Pancreas (tissue), 10 donors: ENCODE results near the gene SMIM13. TPM values are rescaled to one million over a fixed set of nuclear protein-coding genes. Genes with fewer than 3 reads are reported as not detected.

Experiments
- ATAC-seq, 4 donors: fragments of 200-7000 bp; cut with Tn5 transposase; one replicate each; pipeline versions ENCODE4 v1.8.0 to v1.9.1; 2020; ENCODE audit warnings: mild to moderate bottlenecking in 4 of 4, moderate library complexity in 4 of 4
- DNase-seq, 6 donors: peaks; one replicate each; pipeline ENCODE4 v3.0.0-alpha.2; 2020
- FAIRE-seq: peaks from 2 replicates; lab custom pipeline; 2012; peaks lifted over from hg19 to GRCh38; lab: Jason Lieb, UNC
- H3K27ac ChIP-seq, 4 donors: fragments of 200-600 bp; sonication (generic); 1 replicate in 3 of 4; 2 replicates in 1 of 4; pipeline versions ENCODE4 v1.5.0 to v1.8.0; 2020
- H3K27me3 ChIP-seq, 4 donors: fragments of 200-600 bp; one replicate each; pipeline ENCODE4 v1.8.0; 2021
- H3K36me3 ChIP-seq, 3 donors: fragments of 200-600 bp; sonication (generic) in 1 of 3; one replicate each; pipeline versions ENCODE4 v1.5.0 to v1.8.0; 2020 to 2021
- H3K4me1 ChIP-seq, 3 donors: fragments of 200-600 bp; one replicate each; pipeline ENCODE4 v1.8.0; 2021
- H3K4me3 ChIP-seq, 4 donors: fragments of 200-600 bp; sonication (generic) in 2 of 4; one replicate each; pipeline versions ENCODE4 v1.5.0 to v1.8.0; 2020 to 2021
- H3K9me3 ChIP-seq, 4 donors: fragments of 200-600 bp; one replicate each; pipeline ENCODE4 v1.8.0; 2021
- CTCF ChIP-seq, 4 donors: fragments of 200-600 bp; sonication (generic) in 3 of 4; IDR thresholded peaks; one replicate each; pipeline versions ENCODE4 v1.5.0 to v1.8.0; 2021; ENCODE audit warnings: antibody characterized with exemption in 4 of 4
- WGBS, 2 donors: extraction: QIAGEN DNeasy Blood & Tissue Kit; methylation state at CpG; one replicate each; pipeline ENCODE4 v1.1.7; 2013; 5-methylcytosine and 5-hydroxymethylcytosine counted together
- intact Hi-C, 3 donors: fragments of 100-400 bp; cut with DNase I; formaldehyde crosslinking; loops; one replicate each; pipeline versions ENCODE4 v1.11.1 to v1.14.2; 2022
- polyA plus RNA-seq, 2 donors: library from polyadenylated mRNA; stranded (reverse); fragments of 200-250 nt; gene quantifications; one replicate each; pipeline ENCODE4 v1.2.3, GENCODE V29; 2013
- total RNA-seq, 6 donors: library from RNA; stranded (reverse); fragmentation: NEBNext Ultra II Directional in 4 of 6; extraction: Animal tissue kit (Norgen Biotek cat#: 25700) in 4 of 6; gene quantifications; one replicate each; pipeline versions ENCODE4 v1.2.1 to v1.2.4, GENCODE V29; 2021 to 2023
- donor health status: healthy with polysubstance abuse.
- donor health status: DM: no; HTN: no; CAD: no; lungs with moderate emphysema.
- donor health status: DM: no; HTN: no; CAD: no.
- donor health status: control.
- donor health status: control.
- donor health status: Bipolar disorder and iron deficiency.
- donor health status: DM: yes; HTN: yes; CAD: no.
- donor health status: DM: no; HTN: no; CAD: no.
- donor health status: DM: no; HTN: no; CAD: no.
- donor health status: DM: yes; HTN: yes; CAD: no.

Gene SMIM13
- total and polyA plus RNA-seq, 8 donors, result 1.4 to 5.1 (median 2.9) TPM

GRCh38 chr6:11130605-11131004 is 37.0 kb downstream of the SMIM13 start:
- TF ChIP-seq CTCF (IDR thresholded peaks at IDR 0.05), result no peak
- no peak for FAIRE-seq
- Histone ChIP-seq H3K9me3 (no peaks in the 10 kb centered on the region), H3K4me1 (no peaks in the 10 kb centered on the region), H3K27me3 (no peaks in the 10 kb centered on the region), H3K36me3 (peaks cover 0 to 10% (median 0%) of the 10 kb centered on the region in 3 donors), H3K27ac (no peak overlapping the region), H3K4me3 (no peak overlapping the region)
- no peak for ATAC-seq
- intact Hi-C loops, result no loop called here
- DNase-seq, result no peak

GRCh38 chr6:11132194-11132888 is 38.7 kb downstream of the SMIM13 start:
- no peaks in the 10 kb centered on the region for H3K27me3 ChIP-seq
- no peak overlapping the region for H3K4me3 ChIP-seq
- no peaks in the 10 kb centered on the region for H3K9me3 ChIP-seq
- intact Hi-C loops, result no loop called here
- ATAC-seq (no peak), FAIRE-seq (no peak), DNase-seq (no peak)
- no peak for TF ChIP-seq CTCF (IDR thresholded peaks at IDR 0.05)
- peaks cover 0 to 10% (median 0%) of the 10 kb centered on the region in 3 donors for H3K36me3 ChIP-seq
- no peak overlapping the region for H3K27ac ChIP-seq
- 93 to 95% methylated on average over 6 of the region's 6 CpGs for WGBS, 2 donors
- H3K4me1 ChIP-seq, result no peaks in the 10 kb centered on the region

GRCh38 chr6:11133281-11133680 is 39.6 kb downstream of the SMIM13 start:
- WGBS, 2 donors, result 75 to 78% methylated on average over 5 of the region's 5 CpGs
- peaks cover 0 to 10% (median 0%) of the 10 kb centered on the region in 3 donors for H3K36me3 ChIP-seq

GRCh38 chr6:11136809-11137208 is 43.2 kb downstream of the SMIM13 start:
- no peak overlapping the region for H3K4me3 ChIP-seq
- no peak for TF ChIP-seq CTCF (IDR thresholded peaks at IDR 0.05)
- DNase-seq (no peak), FAIRE-seq (no peak), ATAC-seq (no peak)
- H3K36me3 ChIP-seq, result peaks cover 0 to 10% (median 0%) of the 10 kb centered on the region in 3 donors
- H3K27ac ChIP-seq, result no peak overlapping the region
- no peaks in the 10 kb centered on the region for H3K9me3 ChIP-seq
- no peaks in the 10 kb centered on the region for H3K4me1 ChIP-seq
- intact Hi-C loops, result no loop called here
- H3K27me3 ChIP-seq, result no peaks in the 10 kb centered on the region

More at GRCh38 chr6:11133281-11133680, 39.6 kb downstream of the SMIM13 start:
- TF ChIP-seq CTCF (IDR thresholded peaks at IDR 0.05), result no peak
- Histone ChIP-seq H3K4me3 (no peak overlapping the region), H3K9me3 (no peaks in the 10 kb centered on the region), H3K4me1 (no peaks in the 10 kb centered on the region), H3K27me3 (no peaks in the 10 kb centered on the region), H3K27ac (no peak overlapping the region)
- FAIRE-seq (no peak), ATAC-seq (no peak), DNase-seq (no peak)
- intact Hi-C loops, result no loop called here
